ENCODE measurements around the gene WDR87. TPM values are rescaled to one million over a fixed set of nuclear protein-coding genes. Genes with fewer than 3 reads are reported as not detected.

Gene WDR87
- total RNA-seq, 5 donors from 2014 or later (not counting 1 experiment from before 2014, with no cell fraction given), result not detected

DNA sequence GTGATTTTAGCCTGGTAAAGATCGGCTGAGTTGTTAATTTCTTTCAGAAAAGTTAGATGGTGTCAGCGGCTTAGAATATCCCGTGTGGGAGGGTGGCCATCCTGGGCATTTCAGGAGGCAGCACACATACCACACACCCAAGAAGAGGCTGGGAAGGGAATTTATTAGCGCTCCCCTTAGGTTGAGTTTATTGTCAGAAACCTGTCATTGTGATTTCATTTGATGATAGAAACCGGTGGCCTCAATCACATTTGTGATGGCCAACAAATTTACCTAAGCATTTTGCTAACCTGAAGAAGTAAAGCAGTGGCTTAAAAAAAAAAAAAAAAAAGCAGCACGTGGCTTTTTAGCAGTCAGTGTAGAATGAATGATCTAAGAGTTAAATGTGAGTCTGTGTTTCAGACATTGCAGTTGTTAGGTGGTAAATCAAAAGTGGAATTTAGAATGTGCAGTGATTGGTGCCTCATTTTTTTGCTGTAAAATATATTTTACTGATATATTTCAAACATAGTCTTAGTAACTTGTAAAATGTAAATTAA, 3.3 kb upstream of the WDR87 start:
- no peak for DNase-seq
- ChIA-PET CTCF (interaction anchor here (0.7 kb wide), 2 partner anchors 48 to 322 kb away, joined by 5 to 9 read pairs; no protein-coding TSS in a partner anchor), POLR2A (no interaction called here)
- peaks cover 42 to 52% (median 47%) of the 10 kb centered on the region in 3 donors for H3K4me1 Mint-ChIP-seq
- H3K9me3 ChIP-seq, result no peaks in the 10 kb centered on the region
- no peak for ATAC-seq (replicated peaks in 1 of 4)
- no peaks in the 10 kb centered on the region for H3K27me3 ChIP-seq (replicated peaks in 1 of 2; ENCODE audit: control insufficient read depth in 2 of 2, extremely low read depth in 1 of 2, insufficient read depth in 2 of 2, low read length in 1 of 2)
- no peak overlapping the region for H3K27ac ChIP-seq (ENCODE audit: low read length)
- H3K4me1 ChIP-seq (ENCODE audit: control insufficient read depth in 1 of 2, extremely low read depth in 1 of 2, insufficient read depth in 2 of 2, low read length in 2 of 2), result peaks cover 8 to 23% of the 10 kb centered on the region in 2 experiments
- H3K27me3 Mint-ChIP-seq, result no peaks in the 10 kb centered on the region
- no peak overlapping the region for H3K4me3 ChIP-seq (ENCODE audit: control insufficient read depth in 1 of 2, extremely low read depth in 1 of 2, low read length in 1 of 2)
- H3K4me3 Mint-ChIP-seq, result no peak overlapping the region
- no peaks in the 10 kb centered on the region for H3K36me3 ChIP-seq (ENCODE audit: control insufficient read depth in 2 of 2, extremely low read depth in 1 of 2, insufficient read depth in 1 of 2, low read length in 1 of 2)
- H3K27ac Mint-ChIP-seq, result no peak overlapping the region
- H3K9me3 Mint-ChIP-seq, result no peaks in the 10 kb centered on the region
- 100% methylated on average over 2 of the region's 6 CpGs for WGBS (ENCODE audit: insufficient coverage)
- H3K36me3 Mint-ChIP-seq, result no peaks in the 10 kb centered on the region

DNA sequence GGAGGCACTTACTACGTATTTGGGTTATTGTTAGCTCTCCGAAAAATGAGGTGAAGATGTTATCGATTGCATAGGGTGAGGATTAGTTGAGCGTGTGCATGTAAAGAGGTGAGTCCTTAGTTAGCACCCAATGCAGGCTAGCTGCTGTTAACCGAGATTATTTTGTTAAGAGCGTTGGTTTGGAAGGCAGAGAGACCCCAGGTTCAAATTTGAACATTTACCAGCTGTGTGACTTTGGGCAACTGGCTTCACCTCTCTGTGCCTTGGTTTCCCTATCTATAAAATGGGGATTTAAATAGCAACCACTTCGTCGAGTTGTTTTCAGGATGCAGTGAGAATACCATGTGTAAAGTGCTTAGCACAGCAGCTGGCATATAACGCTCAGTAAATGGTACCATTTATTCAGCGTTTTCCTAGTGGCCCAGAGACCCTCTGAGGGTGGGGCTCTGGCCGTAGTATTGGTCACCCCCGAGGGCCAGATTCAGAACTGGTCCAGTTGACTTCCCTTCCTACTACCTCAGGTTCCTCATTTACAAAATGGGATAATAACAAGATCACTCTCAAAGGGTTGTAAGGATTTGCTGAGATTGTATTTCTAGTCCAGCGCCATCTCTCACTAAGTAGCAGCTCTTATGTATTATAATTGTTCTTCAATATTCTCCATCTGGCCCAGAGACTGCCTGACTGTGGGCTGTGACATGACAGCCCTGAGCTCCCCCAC, 1.5 kb upstream of the WDR87 start:
- H3K9me3 ChIP-seq, result no peaks in the 10 kb centered on the region
- H3K4me1 Mint-ChIP-seq, result peaks cover 38 to 45% (median 40%) of the 10 kb centered on the region in 3 donors
- WGBS (ENCODE audit: insufficient coverage), result 27% methylated on average over 8 of the region's 13 CpGs
- H3K27me3 ChIP-seq (replicated peaks in 1 of 2; ENCODE audit: control insufficient read depth in 2 of 2, extremely low read depth in 1 of 2, insufficient read depth in 2 of 2, low read length in 1 of 2), result no peaks in the 10 kb centered on the region
- H3K27me3 Mint-ChIP-seq, result no peaks in the 10 kb centered on the region
- no peak overlapping the region for H3K27ac Mint-ChIP-seq
- ChIA-PET POLR2A (interaction anchor here in 1 of 2 donors (1.3 kb wide), 1 partner anchor 537 kb away, joined by 3 read pairs; the partner anchor contains the start of gene ZNF527), CTCF (interaction anchor here in 1 of 2 donors (0.8 to 1.4 kb wide), 2 partner anchors 129 to 428 kb away, joined by 4 read pairs; partner anchors contain the start of genes CATSPERG and ZNF573)
- DNase-seq (no peak), ATAC-seq (replicated peaks in 1 of 4) (no peak)
- H3K9me3 Mint-ChIP-seq, result no peaks in the 10 kb centered on the region
- H3K36me3 Mint-ChIP-seq, result no peaks in the 10 kb centered on the region
- no peaks in the 10 kb centered on the region for H3K36me3 ChIP-seq (ENCODE audit: control insufficient read depth in 2 of 2, extremely low read depth in 1 of 2, insufficient read depth in 1 of 2, low read length in 1 of 2)
- peak overlapping the region; percentile 77 to 92 (median 91) for H3K4me3 Mint-ChIP-seq
- no peak overlapping the region for H3K27ac ChIP-seq (ENCODE audit: low read length)
- H3K4me3 ChIP-seq (ENCODE audit: control insufficient read depth in 1 of 2, extremely low read depth in 1 of 2, low read length in 1 of 2), result peak overlapping the region; percentile 80 to 91
- H3K4me1 ChIP-seq (ENCODE audit: control insufficient read depth in 1 of 2, extremely low read depth in 1 of 2, insufficient read depth in 2 of 2, low read length in 2 of 2), result peaks cover 7 to 23% of the 10 kb centered on the region in 2 experiments

DNA sequence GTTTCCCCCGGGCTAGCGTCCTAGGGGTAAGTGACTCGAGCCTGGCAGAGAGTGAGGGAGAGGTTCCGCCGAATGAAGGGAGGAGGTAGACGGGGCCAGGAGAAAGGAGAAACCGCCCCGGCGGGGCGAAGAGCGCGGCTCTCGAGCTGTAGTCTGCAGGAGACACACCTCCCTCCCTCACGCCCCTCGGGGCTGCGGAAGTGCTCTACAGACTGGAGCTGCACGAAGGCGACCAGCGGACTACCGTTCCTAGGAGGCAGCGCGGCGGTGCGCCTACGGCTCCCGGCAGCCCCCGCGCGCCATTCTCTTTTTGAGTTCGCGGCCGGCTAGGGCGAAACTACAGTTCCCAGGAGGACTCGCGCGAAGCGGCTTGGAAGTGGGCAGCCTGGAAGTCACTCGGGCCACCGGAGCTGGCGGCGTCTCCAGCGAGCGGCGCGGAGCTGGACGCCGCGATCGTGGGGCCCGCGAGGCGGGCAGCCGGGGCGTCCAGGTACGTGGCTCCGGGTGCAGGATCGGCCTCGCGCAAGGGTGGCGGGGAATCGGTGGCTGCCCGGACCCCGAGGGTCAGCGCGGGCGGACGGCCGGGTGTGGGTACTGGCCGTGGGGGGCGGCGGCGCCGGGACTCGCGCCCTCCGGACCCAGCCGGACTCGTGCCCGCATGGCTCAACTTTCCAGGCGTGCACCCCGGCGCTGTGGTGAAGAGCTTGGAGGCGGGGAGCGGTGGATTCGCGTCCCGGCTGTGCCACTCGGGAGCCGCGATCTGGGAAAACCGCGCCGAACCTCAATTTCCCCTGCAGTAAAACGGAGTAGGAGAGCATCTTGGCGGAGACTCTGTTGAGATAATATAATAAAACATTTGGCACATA, 708 bp upstream of the WDR87 start, which contains the start of gene SIPA1L3:
TSS of gene SIPA1L3 (plus strand) at position 340 of the 866 bp plus-strand sequence. CDS start 174,358 bp downstream, outside the sequence.
- Mint-ChIP-seq H3K36me3 (no peaks in the 10 kb centered on the region), H3K4me1 (peaks cover 32 to 38% (median 33%) of the 10 kb centered on the region in 3 donors), H3K27me3 (no peaks in the 10 kb centered on the region), H3K27ac (peak within 1 kb of the TSS; percentile 85 to 90), H3K4me3 (peak within 1 kb of the TSS; percentile 77 to 92 (median 91)), H3K9me3 (no peaks in the 10 kb centered on the region)
- Histone ChIP-seq H3K4me3 (ENCODE audit: control insufficient read depth in 1 of 2, extremely low read depth in 1 of 2, low read length in 1 of 2) (peak within 1 kb of the TSS; percentile 80 to 91), H3K27me3 (replicated peaks in 1 of 2; ENCODE audit: control insufficient read depth in 2 of 2, extremely low read depth in 1 of 2, insufficient read depth in 2 of 2, low read length in 1 of 2) (no peaks in the 10 kb centered on the region), H3K27ac (ENCODE audit: low read length) (peak within 1 kb of the TSS; percentile 59), H3K36me3 (ENCODE audit: control insufficient read depth in 2 of 2, extremely low read depth in 1 of 2, insufficient read depth in 1 of 2, low read length in 1 of 2) (no peaks in the 10 kb centered on the region), H3K9me3 (no peaks in the 10 kb centered on the region), H3K4me1 (ENCODE audit: control insufficient read depth in 1 of 2, extremely low read depth in 1 of 2, insufficient read depth in 2 of 2, low read length in 2 of 2) (peaks cover 7 to 23% of the 10 kb centered on the region in 2 experiments)
- 0% methylated on average over 79 of the region's 95 CpGs for WGBS (ENCODE audit: insufficient coverage)
- DNase-seq (peak; percentile 83 to 96 (median 90)), ATAC-seq (replicated peaks in 1 of 4) (peak; percentile 97 to 99 (median 98))
- ChIA-PET POLR2A (interaction anchor here (0.5 to 1.3 kb wide), 2 partner anchors 10 to 536 kb away, joined by 3 read pairs; partner anchors contain the start of gene ZNF527 (in 1 of the 2)), CTCF (interaction anchor here in 1 of 2 donors (0.8 to 2.5 kb wide), 5 partner anchors 9 to 467 kb away, joined by 3 to 12 read pairs (median 4); partner anchors contain the start of genes CATSPERG, PSMD8 and ZNF573)

DNA sequence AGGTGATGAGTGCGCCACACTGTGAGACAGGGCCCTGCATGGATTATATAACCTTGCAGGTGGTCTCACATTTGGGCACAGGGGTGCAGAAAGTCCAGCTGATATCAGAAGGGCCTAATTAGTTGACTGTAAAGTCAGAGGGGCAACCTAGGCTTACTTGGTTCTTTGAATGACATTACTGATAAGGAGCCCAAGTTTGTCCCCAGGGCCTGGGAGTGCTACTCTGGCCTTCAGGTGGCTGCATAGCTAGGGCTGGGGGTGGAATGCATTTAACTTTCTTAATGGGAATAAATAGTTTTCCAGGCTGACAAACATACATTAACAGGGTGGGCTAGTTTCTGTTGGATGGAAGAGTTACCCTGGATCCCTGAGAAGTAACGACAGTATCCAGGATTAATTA, 3.3 kb downstream of the WDR87 start:
- Histone ChIP-seq H3K9me3 (no peaks in the 10 kb centered on the region), H3K27me3 (replicated peaks in 1 of 2; ENCODE audit: control insufficient read depth in 2 of 2, extremely low read depth in 1 of 2, insufficient read depth in 2 of 2, low read length in 1 of 2) (no peaks in the 10 kb centered on the region), H3K4me3 (ENCODE audit: control insufficient read depth in 1 of 2, extremely low read depth in 1 of 2, low read length in 1 of 2) (no peak overlapping the region), H3K4me1 (ENCODE audit: control insufficient read depth in 1 of 2, extremely low read depth in 1 of 2, insufficient read depth in 2 of 2, low read length in 2 of 2) (peaks cover 6 to 14% of the 10 kb centered on the region in 2 experiments), H3K36me3 (ENCODE audit: control insufficient read depth in 2 of 2, extremely low read depth in 1 of 2, insufficient read depth in 1 of 2, low read length in 1 of 2) (no peaks in the 10 kb centered on the region), H3K27ac (ENCODE audit: low read length) (no peak overlapping the region)
- CTCF ChIA-PET, result interaction anchor here in 1 of 2 donors (1.2 to 2.7 kb wide), 4 partner anchors 146 to 532 kb away, joined by 3 to 11 read pairs (median 6); partner anchors contain the start of genes FAM98C, PSMD8 and ZNF527
- H3K27ac Mint-ChIP-seq, result peak overlapping the region; percentile 57 to 58
- POLR2A ChIA-PET, result no interaction called here
- peaks cover 13 to 18% (median 15%) of the 10 kb centered on the region in 3 donors for H3K4me1 Mint-ChIP-seq
- no peak overlapping the region for H3K4me3 Mint-ChIP-seq
- no peak for ATAC-seq (replicated peaks in 1 of 4)
- no peaks in the 10 kb centered on the region for H3K36me3 Mint-ChIP-seq
- no peak for DNase-seq
- WGBS (ENCODE audit: insufficient coverage), result 100% methylated on average over 1 of the region's 2 CpGs
- H3K27me3 Mint-ChIP-seq, result no peaks in the 10 kb centered on the region
- H3K9me3 Mint-ChIP-seq, result no peaks in the 10 kb centered on the region

DNA sequence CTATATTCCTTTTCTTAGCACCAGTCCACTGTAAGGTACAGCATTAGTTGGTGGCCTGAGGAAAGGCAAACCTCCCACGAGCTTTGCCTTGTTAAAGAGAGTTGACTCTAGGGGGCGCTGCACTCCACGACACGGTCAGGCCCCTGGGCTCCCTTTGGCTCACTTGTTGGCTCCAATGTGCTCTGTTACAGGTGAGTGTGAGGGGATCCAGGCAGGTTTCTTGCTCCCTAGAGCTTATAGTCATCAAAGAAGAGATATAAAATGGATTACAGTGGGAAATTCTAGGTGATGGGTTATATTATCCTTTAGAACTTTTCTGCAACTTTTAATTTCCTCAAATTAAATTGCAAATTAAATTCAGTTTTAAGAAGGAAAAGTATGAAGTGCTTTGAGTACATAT, 3.7 kb downstream of the WDR87 start:
- 0% methylated on average over 4 of the region's 4 CpGs for WGBS (ENCODE audit: insufficient coverage)
- Mint-ChIP-seq H3K4me1 (peaks cover 9 to 14% (median 11%) of the 10 kb centered on the region in 3 donors), H3K4me3 (no peak overlapping the region), H3K27me3 (no peaks in the 10 kb centered on the region), H3K36me3 (no peaks in the 10 kb centered on the region), H3K9me3 (no peaks in the 10 kb centered on the region), H3K27ac (peak overlapping the region; percentile 57 to 58)
- no peaks in the 10 kb centered on the region for H3K9me3 ChIP-seq
- CTCF ChIA-PET, result interaction anchor here in 1 of 2 donors (0.5 to 2.7 kb wide), 10 partner anchors 147 to 1059 kb away, joined by 3 to 11 read pairs (median 3); partner anchors contain the start of genes FAM98C, GGN, PSMD8 and ZNF527
- no peak overlapping the region for H3K4me3 ChIP-seq (ENCODE audit: control insufficient read depth in 1 of 2, extremely low read depth in 1 of 2, low read length in 1 of 2)
- no peaks in the 10 kb centered on the region for H3K36me3 ChIP-seq (ENCODE audit: control insufficient read depth in 2 of 2, extremely low read depth in 1 of 2, insufficient read depth in 1 of 2, low read length in 1 of 2)
- H3K4me1 ChIP-seq (ENCODE audit: control insufficient read depth in 1 of 2, extremely low read depth in 1 of 2, insufficient read depth in 2 of 2, low read length in 2 of 2), result peaks cover 1 to 10% of the 10 kb centered on the region in 2 experiments
- DNase-seq (peak; percentile 50 to 88 (median 73)), ATAC-seq (replicated peaks in 1 of 4) (peak; percentile 11 to 25 (median 21))
- H3K27me3 ChIP-seq (replicated peaks in 1 of 2; ENCODE audit: control insufficient read depth in 2 of 2, extremely low read depth in 1 of 2, insufficient read depth in 2 of 2, low read length in 1 of 2), result no peaks in the 10 kb centered on the region
- no peak overlapping the region for H3K27ac ChIP-seq (ENCODE audit: low read length)
- POLR2A ChIA-PET, result no interaction called here

Data from T-cell (primary cell).